ENCODE measurements around the gene TTC7B. TPM values are rescaled to one million over a fixed set of nuclear protein-coding genes. Genes with fewer than 3 reads are reported as not detected.

Gene TTC7B
- total RNA-seq, 1 experiment from 2014 or later = 70.6 TPM

- no TSS peak for BruUV-seq (replicated peaks)
- Histone ChIP-seq H4K20me1 (ENCODE audit: insufficient read depth) (no peaks in the 10 kb centered on the region), H3K4me2 (ENCODE audit: low read length) (no peak overlapping the region), H2AFZ (ENCODE audit: low read depth, low read length, poor library complexity, severe bottlenecking) (no peak overlapping the region), H3K4me3 (replicated peaks in 1 of 2; ENCODE audit: low read depth in 1 of 2, low read length in 2 of 2) (no peak overlapping the region), H3K79me2 (ENCODE audit: insufficient read depth, low read length) (peaks cover 50% of the 10 kb centered on the region; the same call in 1 of the 2 replicates), H3K9ac (ENCODE audit: low read length) (no peak overlapping the region), H3K36me3 (ENCODE audit: control insufficient read depth in 1 of 2, insufficient read depth in 2 of 2, low read length in 2 of 2) (no peaks in the 10 kb centered on the region), H3K9me3 (ENCODE audit: control insufficient read depth in 1 of 2, insufficient read depth in 1 of 2, low read depth in 1 of 2, low read length in 2 of 2) (no peaks in the 10 kb centered on the region), H3K27ac (ENCODE audit: low read depth, low read length) (no peak overlapping the region), H3K4me1 (ENCODE audit: control insufficient read depth in 1 of 2, insufficient read depth in 2 of 2, low read length in 2 of 2) (peaks cover 0 to 19% of the 10 kb centered on the region in 2 experiments; a peak in 1 of 4 replicates), H3K27me3 (ENCODE audit: insufficient read depth, low read length) (no peaks in the 10 kb centered on the region), H3K9me2 (ENCODE audit: insufficient read depth) (no peaks in the 10 kb centered on the region)
- TF ChIP-seq POLR2A (IDR thresholded peaks at IDR 0.05; ENCODE audit: borderline replicate concordance, extremely low read depth, insufficient read depth, insufficient read length) = no peak
- no peak for TF ChIP-seq EGR1 (IDR thresholded peaks at IDR 0.05; ENCODE audit: low read depth)
- no peak for TF ChIP-seq SRF (IDR thresholded peaks at IDR 0.05; ENCODE audit: low read depth)
- TF ChIP-seq EZH2phosphoT487 (IDR thresholded peaks at IDR 0.05; ENCODE audit: borderline replicate concordance) = no peak
- TF ChIP-seq ZFX (IDR thresholded peaks at IDR 0.05) = no peak
- no peak for TF ChIP-seq ZBTB33 (IDR thresholded peaks at IDR 0.05; ENCODE audit: extremely low read depth, insufficient replicate concordance, low read length)
- TF ChIP-seq TCF7L2 (IDR thresholded peaks at IDR 0.05; ENCODE audit: borderline replicate concordance, extremely low read depth, insufficient read depth, insufficient read length) = no peak
- no peak for TF ChIP-seq CEBPB (IDR thresholded peaks at IDR 0.05; ENCODE audit: low read depth)
- no peak for TF ChIP-seq ATF3 (IDR thresholded peaks at IDR 0.05)
- no peak for TF ChIP-seq JUND (IDR thresholded peaks at IDR 0.05)
- intact Hi-C loops (cut with micrococcal nuclease) = no loop called here
- CTCF ChIA-PET = no interaction called here
- RAD21 ChIA-PET (ENCODE audit: low non-redundant PET in 1 of 2, low total read pairs in 2 of 2, uncharacterized antibody in 2 of 2, unreplicated experiment in 2 of 2) = no interaction called here
- ATAC-seq = no peak
- POLR2A ChIA-PET = no interaction called here
- no peak for DNase-seq (ENCODE audit: low read depth, low spot score)
Observed at GRCh38 chr14:90811641-90812040, 4.6 kb downstream of the TTC7B start.
